Left lung (tissue), 14 donors: ENCODE data around the gene ZNF219. TPM values are rescaled to one million over a fixed set of nuclear protein-coding genes. Genes with fewer than 3 reads are reported as not detected.

Source experiments
- ATAC-seq: fragments of 200-7000 bp; cut with Tn5 transposase; one replicate; pipeline ENCODE4 v1.9.1; 2020; ENCODE audit warnings: moderate library complexity
- DNase-seq, 4 donors: peaks; one replicate each; pipeline ENCODE4 v3.0.0-alpha.2; 2013 to 2020
- H3K27ac ChIP-seq, 2 donors: fragments of 200-600 bp; sonication (generic) in 1 of 2; one replicate each; pipeline versions ENCODE4 v1.5.0 to v1.8.0; 2020 to 2021
- H3K27me3 ChIP-seq, 2 donors: fragments of 200-600 bp; sonication (generic) in 1 of 2; one replicate each; pipeline versions ENCODE4 v1.5.0 to v1.8.0; 2020 to 2021
- H3K36me3 ChIP-seq, 2 donors: fragments of 200-600 bp; sonication (generic) in 1 of 2; one replicate each; pipeline versions ENCODE4 v1.5.0 to v1.8.0; 2020 to 2021
- H3K4me1 ChIP-seq, 2 donors: fragments of 200-600 bp; one replicate each; pipeline ENCODE4 v1.8.0; 2021
- H3K4me3 ChIP-seq, 2 donors: fragments of 200-600 bp; sonication (generic) in 1 of 2; one replicate each; pipeline versions ENCODE4 v1.5.0 to v1.8.0; 2020 to 2021; ENCODE audit warnings: mild to moderate bottlenecking in 1 of 2
- H3K9me3 ChIP-seq, 2 donors: fragments of 200-600 bp; sonication (generic) in 1 of 2; one replicate each; pipeline versions ENCODE4 v1.5.0 to v1.8.0; 2020 to 2021
- CTCF ChIP-seq, 2 donors: fragments of 200-600 bp; sonication (generic) in 1 of 2; IDR thresholded peaks; one replicate each; pipeline versions ENCODE4 v1.5.0 to v1.8.0; 2021; ENCODE audit warnings: antibody characterized with exemption in 2 of 2
- intact Hi-C, 2 donors: fragments of 100-400 bp; cut with DNase I; formaldehyde crosslinking; loops; one replicate each; pipeline versions ENCODE4 v1.11.2 to v1.14.2; 2022
- long read RNA-seq, 12 donors: library from polyadenylated mRNA in 2 of 12; unstranded in 2 of 12; transcript quantifications; one replicate each; pipeline ENCODE4 v2.0.0 and lab custom pipeline, GENCODE V29; 2019 to 2026
- polyA plus RNA-seq, 6 donors: library from polyadenylated mRNA; unstranded; fragments of 120-200 nt; gene quantifications; one replicate each; pipeline ENCODE4 v1.2.1, GENCODE V29; 2013; ENCODE audit not compliant: insufficient read length in 6 of 6
- total RNA-seq, 2 donors: library from RNA; stranded (reverse); fragmentation: NEBNext Ultra II Directional; extraction: Animal tissue kit (Norgen Biotek cat#: 25700); gene quantifications; one replicate each; pipeline ENCODE4 v1.2.1, GENCODE V29; 2021
- donor health status: DM: no; HTN: yes; CAD: no.
- donor health status: DM: no; HTN: no; CAD: no.

The ZNF219 gene
- total RNA-seq (10 to 100 TPM; 33.7 to 40.8 TPM), polyA plus RNA-seq (10 to 100 TPM; 30.5 to 45.4 (median 35.7) TPM)
- long read RNA-seq, donor 1, transcript ZNF219-201 (5 exons, 3,071 nt): major isoform, 5 of 59 reads
- long read RNA-seq, donor 1, partial matches to known transcripts: 52 of 59 reads
- long read RNA-seq, donor 1, other reads (novel, unspliced or antisense): 0 of 59 reads
- long read RNA-seq, donor 2, transcript ZNF219-201 (5 exons, 3,071 nt): major isoform, 5 of 37 reads
- long read RNA-seq, donor 2, partial matches to known transcripts: 27 of 37 reads
- long read RNA-seq, donor 2, other reads (novel, unspliced or antisense): 0 of 37 reads
- long read RNA-seq, donor 3, transcript ZNF219-201 (5 exons, 3,071 nt): major isoform, 8 of 19 reads
- long read RNA-seq, donor 3, partial matches to known transcripts: 8 of 19 reads
- long read RNA-seq, donor 3, other reads (novel, unspliced or antisense): 0 of 19 reads
- long read RNA-seq, donor 4, partial matches to known transcripts: 3 of 3 reads
- long read RNA-seq, donor 4, other reads (novel, unspliced or antisense): 0 of 3 reads
- long read RNA-seq, donor 5, partial matches to known transcripts: 8 of 15 reads
- long read RNA-seq, donor 5, other reads (novel, unspliced or antisense): 0 of 15 reads
- long read RNA-seq, donor 6, partial matches to known transcripts: 15 of 19 reads
- long read RNA-seq, donor 6, other reads (novel, unspliced or antisense): 0 of 19 reads
- long read RNA-seq, donor 7, partial matches to known transcripts: 0 of 2 reads
- long read RNA-seq, donor 7, other reads (novel, unspliced or antisense): 0 of 2 reads
- long read RNA-seq, donor 8, transcript ZNF219-201 (5 exons, 3,071 nt): major isoform, 8 of 29 reads
- long read RNA-seq, donor 8, partial matches to known transcripts: 19 of 29 reads
- long read RNA-seq, donor 8, other reads (novel, unspliced or antisense): 0 of 29 reads
- long read RNA-seq, donor 9: 0 reads
- long read RNA-seq, donor 10, partial matches to known transcripts: 1 of 2 reads
- long read RNA-seq, donor 10, other reads (novel, unspliced or antisense): 0 of 2 reads
- long read RNA-seq, donor 11, transcript ZNF219-201 (5 exons, 3,071 nt): major isoform, 6 of 13 reads
- long read RNA-seq, donor 11, partial matches to known transcripts: 0 of 13 reads
- long read RNA-seq, donor 11, other reads (novel, unspliced or antisense): 0 of 13 reads
- long read RNA-seq, donor 12, partial matches to known transcripts: 11 of 18 reads
- long read RNA-seq, donor 12, other reads (novel, unspliced or antisense): 0 of 18 reads

GRCh38 chr14:21098076-21098891 is at the start of gene ZNF219:
Gene ZNF219, minus strand, starts transcription at chr14:21098655. Its CDS starts 5,064 bp downstream, at chr14:21093591.
- ATAC-seq (peak; percentile 52), DNase-seq (peak in 3 of 4 donors; percentile 65 to 85 (median 74))
- intact Hi-C loops: no loop called here
- no peaks in the 10 kb centered on the region for H3K9me3 ChIP-seq
- TF ChIP-seq CTCF (IDR thresholded peaks at IDR 0.05): no peak
- H3K36me3 ChIP-seq: no peaks in the 10 kb centered on the region
- peaks cover 5 to 40% of the 10 kb centered on the region in 2 donors for H3K4me1 ChIP-seq
- peak within 1 kb of the TSS; percentile 76 to 84 for H3K27ac ChIP-seq
- peak within 1 kb of the TSS; percentile 40 to 56 for H3K4me3 ChIP-seq
- peaks cover 0 to 16% of the 10 kb centered on the region in 2 donors for H3K27me3 ChIP-seq

- intact Hi-C loops: no loop called here
- DNase-seq (no peak), ATAC-seq (no peak)
- Histone ChIP-seq H3K4me3 (no peak overlapping the region), H3K27ac (no peak overlapping the region), H3K4me1 (no peaks in the 10 kb centered on the region), H3K9me3 (peaks cover 0 to 21% of the 10 kb centered on the region in 2 donors), H3K36me3 (no peaks in the 10 kb centered on the region), H3K27me3 (peaks cover 0 to 7% of the 10 kb centered on the region in 2 donors)
- no peak for TF ChIP-seq CTCF (IDR thresholded peaks at IDR 0.05)
These were observed 47.0 kb upstream of the ZNF219 start for GRCh38 chr14:21145437-21145836.

- ATAC-seq (no peak), DNase-seq (no peak)
- TF ChIP-seq CTCF (IDR thresholded peaks at IDR 0.05): no peak
- no peaks in the 10 kb centered on the region for H3K36me3 ChIP-seq
- H3K27ac ChIP-seq: no peak overlapping the region
- peaks cover 0 to 8% of the 10 kb centered on the region in 2 donors for H3K27me3 ChIP-seq
- H3K9me3 ChIP-seq: peaks cover 0 to 21% of the 10 kb centered on the region in 2 donors
- no peaks in the 10 kb centered on the region for H3K4me1 ChIP-seq
- intact Hi-C loops: no loop called here
- no peak overlapping the region for H3K4me3 ChIP-seq
These were observed 43.9 kb upstream of the ZNF219 start for GRCh38 chr14:21142357-21142756.

GRCh38 chr14:21136024-21136423 is 37.6 kb upstream of the ZNF219 start:
- peak; percentile 38 to 51 for TF ChIP-seq CTCF (IDR thresholded peaks at IDR 0.05)
- Histone ChIP-seq H3K36me3 (no peaks in the 10 kb centered on the region), H3K9me3 (no peaks in the 10 kb centered on the region), H3K4me3 (no peak overlapping the region), H3K4me1 (no peaks in the 10 kb centered on the region), H3K27ac (no peak overlapping the region), H3K27me3 (peaks cover 0 to 7% of the 10 kb centered on the region in 2 donors)
- DNase-seq (no peak), ATAC-seq (peak; percentile 34)
- intact Hi-C loops: no loop called here
